ENCODE data around the gene METAP2. TPM values are rescaled to one million over a fixed set of nuclear protein-coding genes. Genes with fewer than 3 reads are reported as not detected.

The METAP2 gene
- polyA plus RNA-seq, 4 donors, result 107 to 128 (median 124) TPM

DNA sequence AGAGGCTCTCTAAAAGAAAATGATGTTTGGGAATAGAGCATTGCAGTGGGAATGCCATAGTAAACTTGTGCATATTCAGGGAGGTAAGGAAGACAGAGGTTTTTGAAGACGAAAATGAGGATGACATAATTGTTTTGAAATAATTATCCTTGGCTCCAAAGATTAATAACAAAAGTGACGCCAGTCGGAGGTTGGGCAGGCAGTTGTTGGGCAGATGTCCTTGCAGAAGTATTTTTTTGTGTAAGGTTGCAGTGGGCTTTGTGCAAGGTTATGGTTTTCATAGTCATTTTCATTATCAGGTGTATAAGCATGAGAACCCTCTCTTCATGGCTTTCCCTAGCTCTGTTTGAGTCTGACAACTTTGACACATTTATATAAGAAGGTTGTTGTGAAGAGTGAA is 35.3 kb downstream of the METAP2 start:
- no peak for DNase-seq (ENCODE audit: low read depth in 4 of 4, low spot score in 3 of 4)

DNA sequence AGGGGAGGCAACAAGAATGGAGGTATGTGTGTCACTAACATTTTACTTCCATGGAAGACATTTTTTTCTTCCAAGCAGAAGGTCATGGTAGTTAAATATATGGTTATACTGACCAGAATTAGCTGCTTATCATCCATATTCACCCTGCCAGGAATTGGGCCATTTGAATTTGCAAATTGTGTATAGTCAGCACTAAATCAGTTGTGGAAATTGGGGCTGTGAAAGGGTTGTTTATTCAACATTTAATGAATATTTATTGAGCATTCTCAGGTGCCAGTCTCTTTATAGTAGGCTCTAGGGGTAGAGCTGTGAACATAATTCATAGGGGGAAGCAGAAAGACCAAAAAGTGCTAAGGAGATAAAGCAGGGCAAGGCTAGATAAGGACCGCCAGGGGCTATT is 38.0 kb downstream of the METAP2 start:
- DNase-seq (ENCODE audit: low read depth in 4 of 4, low spot score in 3 of 4), result no peak

DNA sequence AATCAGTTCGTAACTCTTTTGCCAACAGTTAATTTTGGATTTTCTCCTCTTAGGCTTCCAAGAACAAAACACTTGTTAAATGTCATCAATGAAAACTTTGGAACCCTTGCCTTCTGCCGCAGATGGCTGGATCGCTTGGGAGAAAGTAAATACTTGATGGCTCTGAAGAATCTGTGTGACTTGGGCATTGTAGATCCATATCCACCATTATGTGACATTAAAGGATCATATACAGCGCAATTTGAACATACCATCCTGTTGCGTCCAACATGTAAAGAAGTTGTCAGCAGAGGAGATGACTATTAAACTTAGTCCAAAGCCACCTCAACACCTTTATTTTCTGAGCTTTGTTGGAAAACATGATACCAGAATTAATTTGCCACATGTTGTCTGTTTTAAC is 39.6 kb downstream of the METAP2 start:
- no peak for DNase-seq (ENCODE audit: low read depth in 4 of 4, low spot score in 3 of 4)

DNA sequence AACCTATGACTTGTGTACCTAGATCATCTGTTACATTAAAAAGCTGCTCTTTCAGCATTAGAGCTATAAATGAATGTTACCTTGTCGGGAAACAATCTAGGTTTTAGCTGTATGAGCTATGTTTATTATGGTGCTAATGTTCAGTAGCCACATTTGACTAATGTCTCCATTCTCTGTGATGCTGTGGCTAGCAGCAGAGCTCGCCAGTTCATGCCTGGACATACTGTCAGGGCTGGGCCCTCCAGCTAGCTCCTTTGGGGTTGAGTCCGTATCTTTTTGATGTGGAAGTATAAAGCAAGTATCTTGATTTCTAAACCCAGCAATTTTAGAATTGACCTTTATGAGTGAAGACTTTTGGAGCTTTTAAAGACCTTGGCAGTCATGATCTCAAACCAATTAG is 41.2 kb downstream of the METAP2 start:
- DNase-seq (ENCODE audit: low read depth in 4 of 4, low spot score in 3 of 4), result no peak

DNA sequence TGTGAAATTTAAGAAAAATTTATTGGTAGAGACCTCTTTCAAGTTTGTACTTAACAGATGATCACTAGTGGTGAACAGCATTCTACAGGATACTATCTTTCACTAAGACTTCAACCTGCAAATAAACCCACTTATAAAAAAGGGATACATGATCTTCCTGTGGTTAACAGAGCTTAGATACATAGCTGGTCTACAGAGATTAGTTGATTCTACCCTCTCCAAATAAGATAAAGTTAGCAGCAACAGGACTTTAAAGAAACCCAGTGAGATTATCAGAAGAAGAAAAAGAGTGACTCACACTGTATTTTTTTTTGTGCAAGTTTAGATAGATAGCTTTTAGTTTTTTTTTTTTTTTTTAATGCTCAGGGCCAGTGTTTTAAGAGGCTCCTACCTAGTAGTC is 42.8 kb downstream of the METAP2 start:
- no peak for DNase-seq (ENCODE audit: low read depth in 4 of 4, low spot score in 3 of 4)

DNA sequence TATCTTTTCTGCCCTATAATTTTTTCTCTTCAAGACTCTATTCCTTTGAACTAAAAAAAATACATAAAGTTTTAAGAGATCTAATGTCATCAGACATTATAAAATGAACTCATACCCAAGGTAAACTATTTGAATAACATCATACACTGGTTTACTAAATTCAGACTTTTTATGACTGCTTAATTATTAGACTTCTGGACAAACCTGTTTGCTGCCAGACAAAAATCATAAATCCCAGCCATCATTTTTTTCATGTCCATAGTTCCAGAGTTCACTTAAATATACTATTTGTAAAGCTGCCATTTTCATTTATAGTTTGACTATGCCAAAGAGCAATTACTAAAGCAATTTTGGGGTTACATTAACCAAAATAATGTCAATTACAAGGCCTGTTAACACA is 43.3 kb downstream of the METAP2 start:
- no peak for DNase-seq (ENCODE audit: low read depth in 4 of 4, low spot score in 3 of 4)

DNA sequence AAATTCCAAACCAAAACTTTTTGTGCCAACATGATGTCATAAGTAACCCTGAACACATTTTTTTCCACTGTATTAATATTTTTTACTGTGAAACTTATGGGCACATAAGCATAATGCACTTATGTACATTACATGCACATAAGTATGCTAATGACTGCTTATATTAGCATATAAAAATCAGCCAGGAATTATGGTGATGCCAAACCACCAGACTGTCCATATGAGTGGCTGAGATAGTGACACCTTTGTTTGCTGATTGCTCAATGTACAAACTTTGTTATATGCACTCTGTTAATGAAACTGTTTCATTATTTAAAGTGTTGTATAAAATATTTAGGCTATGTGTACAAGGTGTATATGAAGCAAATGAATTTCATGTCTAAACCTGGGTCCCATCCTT is 45.0 kb downstream of the METAP2 start:
- DNase-seq (ENCODE audit: low read depth in 4 of 4, low spot score in 3 of 4), result no peak

DNA sequence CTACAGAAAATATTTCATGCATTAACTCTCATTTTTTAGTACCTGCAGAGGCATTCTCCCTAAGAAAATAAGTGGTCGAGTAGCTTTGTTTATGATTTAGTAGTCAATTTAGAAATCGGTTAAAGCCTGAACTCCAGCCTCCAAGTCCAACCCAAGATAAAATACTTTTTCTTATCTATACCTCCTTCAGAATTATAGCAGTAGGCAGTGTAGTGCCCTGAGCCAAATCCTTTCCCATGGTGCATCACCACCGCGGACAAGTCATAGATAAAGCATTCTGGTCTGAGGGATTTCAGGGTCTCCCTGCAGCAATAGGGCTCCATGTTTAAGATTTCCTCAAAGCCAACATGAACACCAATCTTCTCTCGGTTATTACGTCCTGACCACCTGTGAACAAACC is 46.9 kb downstream of the METAP2 start:
- no peak for DNase-seq (ENCODE audit: low read depth in 4 of 4, low spot score in 3 of 4)

DNA sequence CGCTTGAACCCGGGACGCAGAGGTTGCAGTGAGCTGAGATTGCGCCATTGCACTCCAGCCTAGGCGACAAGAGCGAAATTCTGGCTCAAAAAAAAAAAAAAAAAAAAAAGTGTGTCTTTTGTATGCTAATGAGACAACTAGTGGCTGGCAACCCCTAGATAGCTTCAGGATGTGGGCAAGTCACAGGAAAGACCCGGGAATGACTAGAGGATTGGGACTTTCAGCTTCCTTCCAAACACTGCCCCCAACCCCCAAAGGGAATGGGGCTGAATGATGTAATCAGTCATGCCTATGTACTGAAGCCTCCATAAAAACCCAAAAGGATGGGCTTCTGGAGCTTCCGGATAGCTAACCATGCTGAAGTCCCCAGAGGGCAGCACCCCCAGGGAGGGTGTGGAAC is 48.7 kb downstream of the METAP2 start:
- DNase-seq (ENCODE audit: low read depth in 4 of 4, low spot score in 3 of 4), result no peak

DNA sequence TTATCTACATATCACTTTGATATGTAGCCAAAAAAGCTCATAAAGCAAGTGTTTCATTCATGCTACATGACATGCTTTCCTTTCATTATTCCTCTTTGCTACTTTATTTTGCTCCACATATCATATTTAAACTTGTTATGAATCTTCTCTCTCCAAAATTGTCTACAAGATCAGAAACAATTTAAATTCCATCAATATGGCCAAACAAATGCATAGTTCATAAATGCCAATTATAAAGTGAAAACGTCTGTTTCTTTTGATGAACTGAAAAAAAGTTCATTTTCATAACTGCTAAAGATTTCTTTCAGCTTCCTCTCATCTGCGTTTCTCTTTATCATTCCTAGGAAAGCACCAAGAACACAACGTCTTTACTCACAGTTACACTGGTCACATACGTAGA is 54.5 kb downstream of the METAP2 start:
- no peak for DNase-seq (ENCODE audit: low read depth in 4 of 4, low spot score in 3 of 4)

DNA sequence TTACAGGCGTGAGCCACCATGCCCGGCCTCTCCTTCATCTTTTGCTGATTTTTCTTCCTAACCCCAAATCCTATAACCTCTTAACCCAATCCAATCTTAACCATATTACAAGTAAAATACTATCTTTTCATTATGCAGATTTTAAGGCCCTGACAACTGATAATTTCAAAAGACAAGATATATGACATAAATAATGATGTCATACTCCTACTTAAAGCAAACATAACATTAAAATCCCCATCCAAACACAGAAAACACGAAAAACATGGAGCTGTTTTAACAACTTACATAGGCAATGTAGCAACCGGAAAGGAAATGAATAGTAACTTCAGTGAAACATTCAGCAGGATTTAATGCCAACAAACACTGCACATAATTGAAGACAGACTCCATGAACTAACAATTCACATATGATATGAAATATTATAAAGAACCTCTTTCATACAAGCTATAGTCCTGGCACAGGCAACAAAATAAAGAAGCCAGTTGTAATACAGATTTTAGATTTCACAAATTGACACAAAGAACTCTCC is 55.8 kb downstream of the METAP2 start:
- no peak for DNase-seq (ENCODE audit: low read depth in 4 of 4, low spot score in 3 of 4)

DNA sequence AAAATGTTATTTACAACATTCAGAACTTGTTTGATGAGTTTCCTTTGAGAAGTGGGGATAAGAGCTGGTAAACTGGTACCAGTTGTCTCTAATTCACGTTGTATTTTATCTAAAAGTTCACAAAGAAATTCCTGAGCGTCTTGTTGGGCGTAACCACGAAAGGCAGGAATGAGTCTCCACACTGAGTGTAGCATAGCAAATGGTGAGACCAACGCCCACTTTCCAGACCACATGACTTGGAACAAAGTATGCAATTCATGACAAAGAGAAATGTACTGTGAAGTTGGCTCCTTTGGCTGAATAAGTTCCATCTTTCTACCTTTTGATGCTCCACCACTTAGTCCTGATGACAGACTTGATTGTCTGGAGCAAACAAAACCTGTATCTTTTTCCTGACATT is 58.9 kb downstream of the METAP2 start:
- no peak for DNase-seq (ENCODE audit: low read depth in 4 of 4, low spot score in 3 of 4)

DNA sequence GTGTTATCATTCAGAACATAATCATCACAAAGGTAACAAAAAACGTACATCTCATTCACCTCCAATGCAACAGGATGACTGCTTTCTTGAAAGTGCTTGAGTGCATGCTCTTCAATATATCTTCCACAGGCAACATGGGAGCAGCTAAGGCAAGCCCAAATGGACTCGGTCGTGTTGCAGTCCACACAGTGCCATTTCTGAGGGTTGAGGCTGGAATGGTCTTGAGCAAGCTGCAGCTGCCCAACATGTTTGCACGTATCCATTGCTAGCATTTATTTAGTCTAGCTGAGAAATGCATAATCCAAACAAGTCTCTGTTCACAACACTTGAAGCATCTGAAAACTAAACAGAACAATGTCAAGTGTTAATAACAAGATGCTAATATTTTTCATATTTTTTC is 60.0 kb downstream of the METAP2 start:
- DNase-seq (ENCODE audit: low read depth in 4 of 4, low spot score in 3 of 4), result no peak

DNA sequence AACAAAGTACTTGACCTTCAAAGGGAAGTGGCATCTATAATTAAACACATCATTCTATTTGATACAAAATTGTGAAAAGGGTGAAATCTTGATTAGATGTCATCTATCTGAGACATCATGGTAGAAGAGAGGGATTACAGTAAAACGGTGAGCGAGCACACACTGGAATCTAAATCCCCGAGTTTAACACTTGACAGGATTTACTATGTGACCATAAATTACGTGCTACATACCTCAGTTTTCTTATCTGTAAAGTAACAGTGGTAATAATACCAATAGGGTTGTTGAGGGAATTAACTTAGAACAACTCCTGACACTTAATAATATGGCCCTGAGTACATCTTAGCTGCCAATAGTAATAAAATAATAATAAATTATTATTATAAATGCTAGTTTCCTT is 64.1 kb downstream of the METAP2 start:
- no peak for DNase-seq (ENCODE audit: low read depth in 4 of 4, low spot score in 3 of 4)

DNA sequence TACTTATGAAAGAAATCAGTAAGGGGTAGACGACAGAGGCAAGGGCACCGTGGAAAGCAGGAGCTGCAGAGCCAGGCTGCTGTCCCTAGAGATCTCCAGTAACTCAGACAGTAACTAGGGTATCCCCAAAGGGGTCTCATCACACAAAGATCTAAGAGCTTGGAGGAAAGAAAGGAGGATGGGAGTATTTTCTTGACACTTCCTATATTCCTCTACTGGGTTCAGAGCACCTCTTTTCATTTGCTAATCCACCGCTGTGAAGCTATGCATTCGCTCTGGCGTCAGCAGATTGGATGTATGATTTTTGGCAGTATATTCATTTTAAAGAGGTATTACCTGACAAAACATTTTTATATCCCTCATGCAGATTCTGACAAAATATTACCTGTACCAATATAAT is 64.7 kb downstream of the METAP2 start:
- DNase-seq (ENCODE audit: low read depth in 4 of 4, low spot score in 3 of 4), result no peak

DNA sequence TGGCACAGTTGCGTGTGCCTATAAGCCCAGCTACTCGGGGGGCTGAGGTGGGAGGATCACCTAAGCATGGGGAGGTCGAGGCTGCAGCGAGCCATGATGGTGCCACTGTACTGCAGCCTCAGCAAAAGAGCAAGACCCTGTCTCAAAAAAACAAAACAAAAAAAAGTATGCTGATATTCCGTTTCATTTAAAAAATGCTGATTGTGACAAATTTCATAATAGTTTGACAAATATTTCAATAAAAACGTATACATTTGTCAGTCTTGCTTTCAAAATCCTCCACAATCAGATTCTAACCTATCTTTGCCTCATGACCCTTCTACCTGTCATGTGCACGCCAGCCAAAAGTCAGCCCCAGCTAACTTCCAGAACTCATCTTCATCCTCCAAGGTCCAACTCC is 67.5 kb downstream of the METAP2 start:
- no peak for DNase-seq (ENCODE audit: low read depth in 4 of 4, low spot score in 3 of 4)

DNA sequence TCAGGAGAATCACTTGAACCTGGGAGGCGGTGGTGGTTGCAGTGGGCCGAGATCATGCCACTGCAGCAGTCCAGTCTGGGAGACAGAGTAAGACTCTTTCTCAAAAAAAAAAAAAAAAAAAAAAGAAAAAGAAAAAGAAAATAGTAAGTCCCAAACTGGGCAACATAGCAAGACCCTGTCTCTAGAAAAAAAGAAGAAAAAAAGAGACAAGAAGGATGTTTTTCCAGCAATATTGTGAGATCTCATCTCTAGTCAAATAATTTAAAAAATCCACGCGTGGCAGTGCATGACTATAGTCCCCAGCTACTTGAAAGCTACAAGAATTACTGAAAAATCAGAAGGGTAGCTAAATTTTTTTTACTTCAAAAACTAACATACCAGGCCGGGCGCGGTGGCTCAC is 69.4 kb downstream of the METAP2 start:
- no peak for DNase-seq (ENCODE audit: low read depth in 4 of 4, low spot score in 3 of 4)

DNA sequence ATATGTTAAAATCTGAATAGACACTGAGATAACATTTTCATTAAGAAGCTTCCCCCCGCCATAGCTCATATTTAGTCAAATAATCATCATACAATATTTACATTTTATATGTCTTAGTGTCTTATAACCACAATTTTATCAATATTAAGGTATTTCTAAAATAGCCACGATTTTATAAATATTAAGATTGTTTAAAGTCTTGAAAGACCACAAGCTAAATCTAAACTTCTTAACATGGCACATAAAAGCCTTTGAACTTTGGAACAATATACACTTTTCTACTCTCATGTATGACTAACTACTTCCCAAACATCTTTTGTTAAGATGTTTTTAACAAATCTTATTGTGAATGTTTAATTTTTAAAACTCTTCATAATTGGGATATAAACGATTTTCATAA is 70.8 kb downstream of the METAP2 start:
- DNase-seq (ENCODE audit: low read depth in 4 of 4, low spot score in 3 of 4), result no peak

DNA sequence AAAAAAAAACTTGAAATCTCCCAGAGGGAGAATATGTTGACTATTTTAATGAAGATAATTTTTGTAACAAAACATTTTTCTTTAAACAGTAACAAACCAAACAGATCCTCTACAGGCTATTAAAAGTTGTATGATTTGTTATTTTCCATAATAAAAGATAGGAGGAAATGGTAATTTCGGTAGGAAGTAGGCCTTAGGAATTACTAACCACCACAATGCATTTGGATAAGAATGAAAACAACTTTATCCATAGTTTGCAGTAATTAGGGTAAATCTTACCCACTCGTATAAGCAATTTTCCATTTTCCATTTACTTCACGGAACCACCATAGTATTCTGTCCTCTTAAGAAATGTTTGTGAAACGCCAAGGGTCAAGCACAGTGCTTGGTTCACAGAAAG is 71.4 kb downstream of the METAP2 start:
- no peak for DNase-seq (ENCODE audit: low read depth in 4 of 4, low spot score in 3 of 4)

DNA sequence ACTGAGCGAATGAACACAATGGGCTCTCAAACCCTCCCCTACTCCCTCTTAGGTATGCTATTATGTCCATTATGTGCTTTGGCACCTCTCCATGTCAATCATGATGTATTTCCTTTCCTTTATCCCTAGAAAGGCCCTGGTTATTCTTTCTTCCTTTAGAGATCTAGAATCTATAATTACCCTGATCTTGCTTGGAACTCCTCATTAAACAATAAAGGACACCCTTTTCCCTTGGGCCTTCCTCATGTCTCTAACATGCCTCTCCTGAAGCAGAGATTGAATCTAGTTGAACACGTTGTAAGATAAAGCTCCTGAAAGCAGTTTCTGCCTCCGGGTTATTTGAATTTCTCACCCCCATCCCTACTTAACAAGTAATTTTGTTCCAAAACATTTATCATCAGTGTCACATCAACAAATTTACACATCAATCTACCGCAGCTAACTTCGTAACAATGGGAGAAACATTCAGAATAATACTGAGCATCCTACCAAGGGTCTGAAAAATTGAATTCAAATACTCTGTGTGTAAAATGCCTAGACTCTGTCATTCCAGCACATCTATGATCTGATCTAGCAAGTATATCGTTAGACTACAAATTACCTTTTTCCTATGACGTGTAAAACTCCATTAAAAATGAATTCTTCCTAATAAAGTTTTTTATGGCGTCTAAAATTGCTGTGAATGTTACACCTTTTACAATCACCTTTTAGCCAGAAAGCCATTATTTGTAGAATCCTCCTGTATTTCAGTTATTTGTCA is 72.0 kb downstream of the METAP2 start:
- no peak for DNase-seq (ENCODE audit: low read depth in 4 of 4, low spot score in 3 of 4)

DNA sequence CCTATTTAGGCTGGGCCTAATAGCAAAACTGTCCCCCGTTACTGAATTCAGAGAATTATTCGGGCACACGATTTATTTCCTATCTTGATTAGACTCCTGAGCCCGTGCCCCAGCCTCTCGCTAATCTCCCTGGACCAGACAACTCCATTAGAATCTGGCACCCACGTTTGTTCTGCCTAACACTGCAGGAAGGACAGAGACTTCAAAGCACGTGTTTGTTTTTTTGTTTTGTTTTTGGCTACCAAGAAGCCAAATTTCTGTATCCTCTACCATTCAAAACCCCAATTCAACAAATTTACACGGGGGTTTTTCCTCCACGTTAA is 72.5 kb downstream of the METAP2 start:
- DNase-seq (ENCODE audit: low read depth in 4 of 4, low spot score in 3 of 4), result no peak

DNA sequence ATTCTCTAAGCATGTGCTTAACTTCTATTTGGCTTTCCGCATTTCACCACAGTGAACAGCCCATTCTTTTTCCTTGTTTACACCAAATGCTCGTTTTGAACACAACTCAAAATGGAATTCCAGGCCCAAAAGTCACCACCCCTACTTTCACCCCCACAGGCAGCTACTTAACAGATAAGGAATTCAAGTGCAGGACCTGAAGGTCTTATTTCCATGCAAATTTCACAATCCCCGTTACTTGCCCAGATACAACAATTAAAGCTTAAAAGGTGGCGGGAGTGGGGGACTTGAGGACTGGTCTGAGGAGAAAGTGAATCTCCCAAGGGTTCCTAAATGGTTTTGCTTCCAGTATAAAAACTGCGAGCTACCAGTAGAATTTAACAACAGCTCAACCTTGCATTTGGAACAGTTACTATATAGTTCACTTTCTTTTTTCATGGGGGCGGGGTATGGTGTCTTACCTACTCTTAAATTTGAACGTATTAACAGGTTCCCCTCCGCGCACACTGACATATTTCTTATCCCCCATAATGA is 73.6 kb downstream of the METAP2 start:
- no peak for DNase-seq (ENCODE audit: low read depth in 4 of 4, low spot score in 3 of 4)

DNA sequence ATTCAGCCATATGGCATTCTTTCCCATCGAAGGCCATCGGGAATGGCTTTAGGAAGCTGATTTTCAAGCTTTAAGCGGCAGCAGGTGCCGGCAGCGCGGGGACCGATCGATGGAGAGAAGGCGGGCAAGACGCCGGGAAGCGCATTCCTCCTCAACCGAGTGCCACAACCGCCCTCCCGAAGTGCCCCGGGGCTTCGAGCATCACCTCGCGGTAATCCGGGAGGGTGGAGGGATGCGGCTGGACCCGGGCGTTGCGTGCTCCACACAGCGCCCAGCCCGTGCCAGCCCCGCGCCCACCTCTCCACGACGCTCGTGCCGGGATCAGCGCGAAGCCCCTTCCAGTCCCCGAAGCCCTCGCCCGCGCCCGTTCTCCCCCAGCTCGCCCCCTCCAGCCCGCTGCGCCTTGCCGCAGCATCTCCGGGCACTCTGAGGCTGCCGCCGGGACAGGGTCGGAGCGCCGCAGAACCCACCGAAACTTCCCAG is 74.1 kb downstream of the METAP2 start:
- DNase-seq (ENCODE audit: low read depth in 4 of 4, low spot score in 3 of 4), result no peak

Data from right renal pelvis (tissue), 4 donors.